ENCODE results near the gene AJUBA.

AJUBA gene

GRCh38 chr14:22979748-22980392, 2.5 kb downstream of the AJUBA start:
- peak overlapping the region; percentile 70 for H3K4me3 ChIP-seq (ENCODE audit: low read depth, low read length)
- no peak for DNase-seq (ENCODE audit: low read depth)
- TF ChIP-seq CTCF (conservative IDR thresholded peaks at IDR 0.05; ENCODE audit: low read depth, low read length) = no peak

- H3K4me3 ChIP-seq (ENCODE audit: low read depth, low read length) = no peak overlapping the region
- TF ChIP-seq CTCF (conservative IDR thresholded peaks at IDR 0.05; ENCODE audit: low read depth, low read length) = no peak
- no peak for DNase-seq (ENCODE audit: low read depth)
Measured at GRCh38 chr14:22978981-22979671, 3.2 kb downstream of the AJUBA start.

GRCh38 chr14:22978487-22978837, 3.9 kb downstream of the AJUBA start:
- DNase-seq (ENCODE audit: low read depth) = no peak
- H3K4me3 ChIP-seq (ENCODE audit: low read depth, low read length) = no peak overlapping the region
- no peak for TF ChIP-seq CTCF (conservative IDR thresholded peaks at IDR 0.05; ENCODE audit: low read depth, low read length)

- no peak for TF ChIP-seq CTCF (conservative IDR thresholded peaks at IDR 0.05; ENCODE audit: low read depth, low read length)
- peak; percentile 31 for DNase-seq (ENCODE audit: low read depth)
- no peak overlapping the region for H3K4me3 ChIP-seq (ENCODE audit: low read depth, low read length)
Measured at GRCh38 chr14:22977684-22978486, 4.5 kb downstream of the AJUBA start.

GRCh38 chr14:22977434-22977683, 5.0 kb downstream of the AJUBA start:
- DNase-seq (ENCODE audit: low read depth) = no peak
- TF ChIP-seq CTCF (conservative IDR thresholded peaks at IDR 0.05; ENCODE audit: low read depth, low read length) = no peak
- no peak overlapping the region for H3K4me3 ChIP-seq (ENCODE audit: low read depth, low read length)

GRCh38 chr14:22976620-22977433, 5.5 kb downstream of the AJUBA start:
- DNase-seq (ENCODE audit: low read depth) = peak; percentile 71
- H3K4me3 ChIP-seq (ENCODE audit: low read depth, low read length) = no peak overlapping the region
- no peak for TF ChIP-seq CTCF (conservative IDR thresholded peaks at IDR 0.05; ENCODE audit: low read depth, low read length)
